Left lung (tissue), 10 donors: Measurements from ENCODE around the gene TRIM41. TPM values are rescaled to one million over a fixed set of nuclear protein-coding genes. Genes with fewer than 3 reads are reported as not detected.

Source experiments
- ATAC-seq: fragments of 200-7000 bp; cut with Tn5 transposase; one replicate; pipeline ENCODE4 v1.9.1; 2020; ENCODE audit warnings: moderate library complexity
- DNase-seq, 4 donors: peaks; one replicate each; pipeline ENCODE4 v3.0.0-alpha.2; 2013 to 2020
- H3K27ac ChIP-seq, 2 donors: fragments of 200-600 bp; sonication (generic) in 1 of 2; one replicate each; pipeline versions ENCODE4 v1.5.0 to v1.8.0; 2020 to 2021
- H3K27me3 ChIP-seq, 2 donors: fragments of 200-600 bp; sonication (generic) in 1 of 2; one replicate each; pipeline versions ENCODE4 v1.5.0 to v1.8.0; 2020 to 2021
- H3K36me3 ChIP-seq, 2 donors: fragments of 200-600 bp; sonication (generic) in 1 of 2; one replicate each; pipeline versions ENCODE4 v1.5.0 to v1.8.0; 2020 to 2021
- H3K4me1 ChIP-seq, 2 donors: fragments of 200-600 bp; one replicate each; pipeline ENCODE4 v1.8.0; 2021
- H3K4me3 ChIP-seq, 2 donors: fragments of 200-600 bp; sonication (generic) in 1 of 2; one replicate each; pipeline versions ENCODE4 v1.5.0 to v1.8.0; 2020 to 2021; ENCODE audit warnings: mild to moderate bottlenecking in 1 of 2
- H3K9me3 ChIP-seq, 2 donors: fragments of 200-600 bp; sonication (generic) in 1 of 2; one replicate each; pipeline versions ENCODE4 v1.5.0 to v1.8.0; 2020 to 2021
- CTCF ChIP-seq, 2 donors: fragments of 200-600 bp; sonication (generic) in 1 of 2; IDR thresholded peaks; one replicate each; pipeline versions ENCODE4 v1.5.0 to v1.8.0; 2021; ENCODE audit warnings: antibody characterized with exemption in 2 of 2
- intact Hi-C, 2 donors: fragments of 100-400 bp; cut with DNase I; formaldehyde crosslinking; loops; one replicate each; pipeline versions ENCODE4 v1.11.2 to v1.14.2; 2022
- polyA plus RNA-seq, 6 donors: library from polyadenylated mRNA; unstranded; fragments of 120-200 nt; gene quantifications; one replicate each; pipeline ENCODE4 v1.2.1, GENCODE V29; 2013; ENCODE audit not compliant: insufficient read length in 6 of 6
- total RNA-seq, 2 donors: library from RNA; stranded (reverse); fragmentation: NEBNext Ultra II Directional; extraction: Animal tissue kit (Norgen Biotek cat#: 25700); gene quantifications; one replicate each; pipeline ENCODE4 v1.2.1, GENCODE V29; 2021
- donor health status: DM: no; HTN: yes; CAD: no.
- donor health status: DM: no; HTN: no; CAD: no.

Gene TRIM41
- total and polyA plus RNA-seq, 8 donors, result 24.2 to 27.6 (median 26.1) TPM

- intact Hi-C loops, result no loop called here
- Histone ChIP-seq H3K4me1 (peaks cover 10 to 30% of the 10 kb centered on the region in 2 donors), H3K36me3 (peaks cover 18 to 98% of the 10 kb centered on the region in 2 donors), H3K9me3 (no peaks in the 10 kb centered on the region), H3K27me3 (no peaks in the 10 kb centered on the region), H3K27ac (no peak overlapping the region), H3K4me3 (no peak overlapping the region)
- ATAC-seq, result no peak
- TF ChIP-seq CTCF (IDR thresholded peaks at IDR 0.05), result no peak
- DNase-seq, result no peak
These were observed 14.8 kb downstream of the TRIM41 start for GRCh38 chr5:181237729-181238385.

- no peak for TF ChIP-seq CTCF (IDR thresholded peaks at IDR 0.05)
- no peaks in the 10 kb centered on the region for H3K9me3 ChIP-seq
- intact Hi-C loops, result no loop called here
- DNase-seq (no peak), ATAC-seq (no peak)
- H3K27me3 ChIP-seq, result no peaks in the 10 kb centered on the region
- no peak overlapping the region for H3K4me3 ChIP-seq
- H3K4me1 ChIP-seq, result peaks cover 10 to 30% of the 10 kb centered on the region in 2 donors
- H3K27ac ChIP-seq, result no peak overlapping the region
- peaks cover 18 to 85% of the 10 kb centered on the region in 2 donors for H3K36me3 ChIP-seq
These were observed 16.1 kb downstream of the TRIM41 start for GRCh38 chr5:181239062-181239663.

- no peak for DNase-seq
- peak overlapping the region in 1 of 2 donors; percentile 64 for H3K4me3 ChIP-seq
- H3K9me3 ChIP-seq, result no peaks in the 10 kb centered on the region
- H3K27ac ChIP-seq, result peak overlapping the region in 1 of 2 donors; percentile 97
- peaks cover 17 to 62% of the 10 kb centered on the region in 2 donors for H3K36me3 ChIP-seq
- ATAC-seq, result no peak
- TF ChIP-seq CTCF (IDR thresholded peaks at IDR 0.05), result no peak
- H3K4me1 ChIP-seq, result peaks cover 10 to 48% of the 10 kb centered on the region in 2 donors
- intact Hi-C loops, result no loop called here
- no peaks in the 10 kb centered on the region for H3K27me3 ChIP-seq
These were observed 18.4 kb downstream of the TRIM41 start for GRCh38 chr5:181241393-181241975.

- Histone ChIP-seq H3K4me1 (peaks cover 10 to 51% of the 10 kb centered on the region in 2 donors), H3K36me3 (peaks cover 11 to 56% of the 10 kb centered on the region in 2 donors), H3K27me3 (no peaks in the 10 kb centered on the region), H3K4me3 (peak overlapping the region; percentile 64 to 66), H3K27ac (peak overlapping the region in 1 of 2 donors; percentile 97), H3K9me3 (no peaks in the 10 kb centered on the region)
- no peak for TF ChIP-seq CTCF (IDR thresholded peaks at IDR 0.05)
- intact Hi-C loops, result no loop called here
- no peak for ATAC-seq
- no peak for DNase-seq
These were observed 19.0 kb downstream of the TRIM41 start for GRCh38 chr5:181242031-181242451.

GRCh38 chr5:181243018-181243563 lies 20.0 kb downstream of the TRIM41 start:
- peaks cover 8 to 46% of the 10 kb centered on the region in 2 donors for H3K36me3 ChIP-seq
- peak overlapping the region; percentile 97 for H3K27ac ChIP-seq
- no peaks in the 10 kb centered on the region for H3K27me3 ChIP-seq
- peak; percentile 1 for ATAC-seq
- TF ChIP-seq CTCF (IDR thresholded peaks at IDR 0.05), result no peak
- H3K4me1 ChIP-seq, result peaks cover 14 to 53% of the 10 kb centered on the region in 2 donors
- H3K4me3 ChIP-seq, result peak overlapping the region; percentile 64 to 66
- intact Hi-C loops, result no loop called here
- H3K9me3 ChIP-seq, result no peaks in the 10 kb centered on the region
- no peak for DNase-seq
